Measurements from ENCODE around the gene ACAP2.

DNA sequence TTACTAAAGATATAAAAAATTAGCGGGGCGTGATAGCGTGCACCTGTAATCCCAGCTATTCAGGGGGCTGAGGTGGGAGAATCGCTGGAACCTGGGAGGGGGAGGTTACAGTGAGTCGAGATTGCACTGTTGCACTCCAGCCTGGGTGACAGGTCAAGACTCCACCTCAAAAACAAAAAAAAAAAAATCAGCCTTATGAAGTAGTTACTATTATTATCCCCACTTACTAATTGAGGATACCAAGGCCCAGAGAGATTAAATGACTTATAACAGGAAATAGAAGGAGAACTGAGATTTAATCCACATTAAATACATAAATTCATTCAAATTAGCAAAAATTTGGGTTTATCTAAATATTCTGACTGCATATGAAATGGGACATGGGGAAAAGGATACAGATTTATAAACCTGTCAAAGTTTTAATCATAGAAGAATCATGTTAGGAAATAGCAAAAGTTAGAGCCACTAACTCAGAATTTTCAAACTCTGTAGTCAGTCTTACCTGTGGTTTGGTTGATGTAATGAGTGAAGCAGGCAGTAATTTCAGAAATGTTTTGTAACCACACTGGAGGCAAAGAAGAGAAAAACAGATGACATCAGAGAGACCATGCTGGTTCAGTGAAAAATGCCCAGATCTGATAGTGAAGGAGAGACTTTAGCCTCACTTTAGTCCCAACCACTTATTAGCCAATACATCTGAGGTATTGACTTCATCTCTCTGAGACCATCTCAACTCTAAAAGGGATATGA, 25.0 kb upstream of the ACAP2 start:
- TF ChIP-seq, protein P1, sequence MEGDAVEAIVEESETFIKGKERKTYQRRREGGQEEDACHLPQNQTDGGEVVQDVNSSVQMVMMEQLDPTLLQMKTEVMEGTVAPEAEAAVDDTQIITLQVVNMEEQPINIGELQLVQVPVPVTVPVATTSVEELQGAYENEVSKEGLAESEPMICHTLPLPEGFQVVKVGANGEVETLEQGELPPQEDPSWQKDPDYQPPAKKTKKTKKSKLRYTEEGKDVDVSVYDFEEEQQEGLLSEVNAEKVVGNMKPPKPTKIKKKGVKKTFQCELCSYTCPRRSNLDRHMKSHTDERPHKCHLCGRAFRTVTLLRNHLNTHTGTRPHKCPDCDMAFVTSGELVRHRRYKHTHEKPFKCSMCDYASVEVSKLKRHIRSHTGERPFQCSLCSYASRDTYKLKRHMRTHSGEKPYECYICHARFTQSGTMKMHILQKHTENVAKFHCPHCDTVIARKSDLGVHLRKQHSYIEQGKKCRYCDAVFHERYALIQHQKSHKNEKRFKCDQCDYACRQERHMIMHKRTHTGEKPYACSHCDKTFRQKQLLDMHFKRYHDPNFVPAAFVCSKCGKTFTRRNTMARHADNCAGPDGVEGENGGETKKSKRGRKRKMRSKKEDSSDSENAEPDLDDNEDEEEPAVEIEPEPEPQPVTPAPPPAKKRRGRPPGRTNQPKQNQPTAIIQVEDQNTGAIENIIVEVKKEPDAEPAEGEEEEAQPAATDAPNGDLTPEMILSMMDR (conservative IDR thresholded peaks at IDR 0.05 in 1 of 2, IDR thresholded peaks at IDR 0.05 in 1 of 2; ENCODE audit: low read depth in 1 of 2, low read length in 2 of 2), result no peak
- no peak for TF ChIP-seq EZH2 (IDR thresholded peaks at IDR 0.05; ENCODE audit: low read length, missing control alignments)

Measured in fibroblast of lung (primary cell).